Stimulated activated CD4-positive, alpha-beta T cell treated with anti-CD3 and anti-CD28 coated beads, Interleukin-12 subunit alpha, Interleukin-12 subunit beta, amount 100 ng/mL, for 4 hours (primary cell): ENCODE results near the gene CTXND1.
A peak's percentile ranks its signal among the peaks of the same experiment; 100 is the strongest.
"Not testable (repeated sequence)": the region's sequence is repeated elsewhere in the genome, so short reads cannot be mapped to it uniquely, and the experiment has no call there.

ENCODE experiments used
- DNase-seq: peaks from one replicate; pipeline ENCODE4 v3.0.0-alpha.2; 2020

Gene CTXND1

GRCh38 chr15:80156176-80156720, 95.8 kb downstream of the CTXND1 start:
- no peak for DNase-seq

GRCh38 chr15:80155378-80156175, 96.4 kb downstream of the CTXND1 start:
- DNase-seq, result not testable (repeated sequence)

- no peak for DNase-seq
Observed at GRCh38 chr15:80155001-80155377, 97.0 kb downstream of the CTXND1 start.

GRCh38 chr15:80154336-80154735, 97.7 kb downstream of the CTXND1 start:
- DNase-seq, result no peak

- DNase-seq, result no peak
Observed at GRCh38 chr15:80153900-80154299, 98.1 kb downstream of the CTXND1 start.

- peak; percentile 17 for DNase-seq
Observed at GRCh38 chr15:80152896-80153876, 98.8 kb downstream of the CTXND1 start, which contains the start of gene FAH. Gene FAH (plus strand): TSS chr15:80152999. CDS start chr15:80153055, 56 bp downstream.

GRCh38 chr15:80152180-80152895, 99.7 kb downstream of the CTXND1 start:
- peak; percentile 90 for DNase-seq

GRCh38 chr15:80151576-80151975, 100.4 kb downstream of the CTXND1 start:
- no peak for DNase-seq

GRCh38 chr15:80151148-80151547, 100.9 kb downstream of the CTXND1 start:
- no peak for DNase-seq
